ENCODE measurements around the gene TTC24. TPM values are rescaled to one million over a fixed set of nuclear protein-coding genes. Genes with fewer than 3 reads are reported as not detected.
A peak's percentile ranks its signal among the peaks of the same experiment; 100 is the strongest.

The TTC24 gene
- total and polyA plus RNA-seq, 2 experiments from 2014 or later = not detected

- H3K27ac Mint-ChIP-seq = no peak overlapping the region
- Histone ChIP-seq H4K20me1 (replicated peaks; ENCODE audit: insufficient read depth) (peaks cover 4% of the 10 kb centered on the region), H3K36me3 (ENCODE audit: insufficient read depth) (no peaks in the 10 kb centered on the region), H3K27ac (ENCODE audit: low read depth) (no peak overlapping the region), H3K4me1 (ENCODE audit: insufficient read depth) (peaks cover 10% of the 10 kb centered on the region), H3F3A (replicated peaks; ENCODE audit: low read depth) (0 out of 2 replicates have a peak, but pooled peaks cover 12% of the 10 kb centered on the region), H3K4me2 (no peak overlapping the region), H3K27me3 (ENCODE audit: insufficient read depth) (no peaks in the 10 kb centered on the region), H2AFZ (no peak overlapping the region), H3K9me2 (ENCODE audit: insufficient read depth) (no peaks in the 10 kb centered on the region), H3K79me2 (replicated peaks; ENCODE audit: insufficient read depth) (peaks cover 16% of the 10 kb centered on the region), H3K4me3 (no peak overlapping the region)
- H3K36me3 Mint-ChIP-seq (ENCODE audit: low read depth) = peaks cover 6% of the 10 kb centered on the region
- ATAC-seq (no peak), DNase-seq (ENCODE audit: low spot score) (no peak)
- peaks cover 6% of the 10 kb centered on the region for H3K27me3 Mint-ChIP-seq (ENCODE audit: insufficient read depth, low read depth, poor library complexity)
- H3K4me3 Mint-ChIP-seq = no peak overlapping the region
- no peak for TF ChIP-seq CREB1 (CRISPR knock-in tag; IDR thresholded peaks at IDR 0.05; ENCODE audit: low read depth)
- TF ChIP-seq CTCF (conservative IDR thresholded peaks at IDR 0.05; ENCODE audit: low read depth in 2 of 2) = peak; percentile 9 to 47; a peak in 2 of 4 replicates
- TF ChIP-seq EZH2phosphoT487 (IDR thresholded peaks at IDR 0.05; ENCODE audit: unreplicated experiment) = no peak
- TF ChIP-seq ZNF462 (CRISPR knock-in tag; IDR thresholded peaks at IDR 0.05) = no peak
- no peak for TF ChIP-seq ZNF331 (CRISPR knock-in tag; IDR thresholded peaks at IDR 0.05; ENCODE audit: low read depth)
- TF ChIP-seq EZH2 (IDR thresholded peaks at IDR 0.05; ENCODE audit: low read depth, unreplicated experiment) = no peak
- no peak for TF ChIP-seq POLR2AphosphoS5 (IDR thresholded peaks at IDR 0.05; ENCODE audit: low read depth)
- H3K4me1 Mint-ChIP-seq = peaks cover 15% of the 10 kb centered on the region
- H3K9me3 Mint-ChIP-seq = no peaks in the 10 kb centered on the region
These were observed 5.4 kb upstream of the TTC24 start for GRCh38 chr1:156574039-156574633.
